ENCODE results near the gene ILF3. TPM values are rescaled to one million over a fixed set of nuclear protein-coding genes. Genes with fewer than 3 reads are reported as not detected.

Gene ILF3
- polyA plus RNA-seq, result 100 to 1,000 TPM in 1 of 3 donors, 10 to 100 TPM in 2; 33.7 to 107 (median 52.2) TPM

DNA sequence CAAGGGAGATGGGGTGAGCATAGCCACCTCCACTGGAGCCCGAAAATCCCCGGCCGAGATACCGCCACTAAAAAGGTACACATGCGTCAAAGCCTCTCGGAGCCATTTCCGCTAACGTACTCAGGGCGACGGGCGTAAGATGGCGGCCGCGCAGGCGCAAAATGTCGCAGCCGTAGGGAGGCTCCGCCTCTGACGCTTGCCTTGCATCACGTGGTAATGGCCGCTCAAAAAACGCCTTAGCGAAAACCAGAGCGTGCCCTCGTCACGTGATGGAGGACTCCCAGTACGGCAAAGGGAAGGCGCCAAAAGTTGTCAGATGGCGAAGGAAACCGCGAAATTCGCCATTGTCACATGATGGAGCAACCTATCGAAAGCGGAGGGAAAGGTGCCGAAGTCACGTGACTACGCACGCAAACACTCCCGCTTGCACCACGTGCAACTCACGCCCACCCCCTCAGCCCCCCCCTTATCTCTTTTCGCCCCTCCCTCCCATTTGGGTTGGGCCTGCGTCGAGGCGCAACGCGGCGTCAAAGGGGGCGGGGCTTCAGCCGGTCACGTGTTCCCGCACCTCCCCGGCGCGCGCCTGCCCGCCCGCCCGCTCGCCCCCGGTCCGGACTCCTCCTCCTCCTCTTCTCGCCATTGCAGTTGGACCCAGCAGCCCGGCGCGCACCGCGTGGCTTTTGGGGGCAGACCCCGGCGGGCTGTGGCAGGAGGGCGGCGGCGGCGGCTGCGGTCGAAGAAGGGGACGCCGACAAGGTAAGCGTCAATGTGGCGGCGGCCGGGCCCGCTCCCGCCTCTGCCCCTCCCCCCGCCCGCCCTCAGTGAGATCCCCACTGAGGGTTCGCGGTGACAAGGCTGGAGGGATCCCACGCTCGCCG, at the start of gene ILF3:
Gene ILF3 (plus strand): TSS at position 615 of the 878 bp plus-strand sequence. CDS start 16,260 bp downstream, outside the sequence.
- H3K4me3 Mint-ChIP-seq, result peak within 1 kb of the TSS; percentile 90 to 96 (median 95)
- peak within 1 kb of the TSS; percentile 95 to 99 (median 98) for H3K27ac Mint-ChIP-seq
- H3K36me3 Mint-ChIP-seq, result peaks cover 0 to 3% (median 0%) of the 10 kb centered on the region in 3 donors
- DNase-seq, result peak; percentile 100
- H3K4me1 Mint-ChIP-seq, result peaks cover 43 to 44% of the 10 kb centered on the region in 2 donors
- peaks cover 25 to 38% (median 30%) of the 10 kb centered on the region in 3 donors for H3K27me3 Mint-ChIP-seq (ENCODE audit: low read depth in 3 of 3)
- H3K9me3 Mint-ChIP-seq, result no peaks in the 10 kb centered on the region

DNA sequence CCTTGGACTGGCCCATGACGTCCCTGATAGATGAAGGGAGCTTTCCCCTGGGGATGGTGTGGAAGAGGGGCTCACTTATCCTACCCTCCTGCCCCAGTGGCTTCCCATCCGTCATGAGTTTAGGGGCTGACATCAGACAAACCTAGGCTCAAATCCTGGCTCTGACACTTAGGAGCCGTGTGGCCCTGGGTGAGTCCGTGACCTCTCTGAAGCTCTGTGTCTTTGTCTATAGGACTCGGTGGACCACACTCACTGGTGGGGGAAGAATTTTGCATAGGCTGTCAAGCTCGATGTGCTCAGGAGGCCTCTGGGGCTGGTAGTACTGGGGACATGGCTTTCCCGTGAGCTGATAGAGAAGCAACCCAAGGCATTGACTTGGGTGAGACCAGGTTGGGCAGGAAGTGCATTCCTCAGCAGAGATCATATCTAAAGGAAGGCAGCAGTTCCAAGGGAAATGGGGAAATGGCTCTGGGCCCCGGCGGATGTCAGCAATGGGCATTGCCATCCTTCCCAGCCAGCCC, 49.6 kb upstream of the ILF3 start:
- Mint-ChIP-seq H3K27me3 (ENCODE audit: low read depth in 3 of 3) (peaks cover 8 to 20% (median 14%) of the 10 kb centered on the region in 3 donors), H3K9me3 (no peaks in the 10 kb centered on the region), H3K4me1 (peaks cover 32 to 47% of the 10 kb centered on the region in 2 donors), H3K27ac (peak overlapping the region; percentile 92 to 100 (median 99)), H3K4me3 (peak overlapping the region; percentile 95 to 100 (median 99)), H3K36me3 (no peaks in the 10 kb centered on the region)
- no peak for DNase-seq

DNA sequence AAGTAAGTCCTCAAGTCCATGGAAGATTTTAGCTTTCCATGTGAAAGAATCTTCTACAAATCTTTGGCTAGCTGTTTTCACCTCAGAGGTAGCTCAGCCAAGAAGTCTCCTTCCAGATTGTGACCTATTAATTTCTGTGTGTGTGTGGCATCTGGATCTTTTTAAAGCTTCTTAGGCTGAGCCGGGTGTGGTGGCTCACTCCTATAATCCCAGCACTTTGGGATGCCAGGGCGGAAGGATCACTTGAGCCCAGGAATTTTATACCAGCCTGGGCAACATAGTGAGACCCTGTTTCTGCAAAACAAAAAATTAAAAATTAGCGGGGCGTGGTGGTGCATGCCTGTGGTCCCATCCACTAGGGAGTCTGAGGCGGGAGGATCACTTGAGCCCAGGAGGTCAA, 42.2 kb upstream of the ILF3 start:
- no peaks in the 10 kb centered on the region for H3K9me3 Mint-ChIP-seq
- peaks cover 61 to 63% of the 10 kb centered on the region in 2 donors for H3K4me1 Mint-ChIP-seq

GRCh38 chr19:10612499-10613119, 41.5 kb upstream of the ILF3 start:
- H3K4me3 Mint-ChIP-seq, result peak overlapping the region; percentile 44 to 72 (median 65)
- no peak for DNase-seq
- peaks cover 62 to 66% of the 10 kb centered on the region in 2 donors for H3K4me1 Mint-ChIP-seq
- H3K36me3 Mint-ChIP-seq, result no peaks in the 10 kb centered on the region
- H3K27ac Mint-ChIP-seq, result peak overlapping the region; percentile 70 to 89 (median 80)
- no peaks in the 10 kb centered on the region for H3K9me3 Mint-ChIP-seq
- peaks cover 0 to 1% (median 0%) of the 10 kb centered on the region in 3 donors for H3K27me3 Mint-ChIP-seq (ENCODE audit: low read depth in 3 of 3)

More for the DNA sequence above, 42.2 kb upstream of the ILF3 start:
- H3K27me3 Mint-ChIP-seq (ENCODE audit: low read depth in 3 of 3), result peaks cover 0 to 1% (median 0%) of the 10 kb centered on the region in 3 donors
- no peaks in the 10 kb centered on the region for H3K36me3 Mint-ChIP-seq
- no peak for DNase-seq
- H3K4me3 Mint-ChIP-seq, result peak overlapping the region in 2 of 5 donors; percentile 16 to 17
- H3K27ac Mint-ChIP-seq, result peak overlapping the region in 4 of 6 donors; percentile 62 to 89 (median 84)

- Mint-ChIP-seq H3K4me3 (peak overlapping the region; percentile 75 to 87 (median 81)), H3K4me1 (peaks cover 62 to 65% of the 10 kb centered on the region in 2 donors)
These were observed 38.6 kb upstream of the ILF3 start for GRCh38 chr19:10615429-10616023.

GRCh38 chr19:10617409-10618121, 36.6 kb upstream of the ILF3 start:
- Mint-ChIP-seq H3K27me3 (ENCODE audit: low read depth in 3 of 3) (peaks cover 1 to 2% (median 2%) of the 10 kb centered on the region in 3 donors), H3K36me3 (peaks cover 0 to 4% (median 0%) of the 10 kb centered on the region in 3 donors), H3K27ac (peak overlapping the region; percentile 61 to 94 (median 82)), H3K4me3 (peak overlapping the region; percentile 36 to 65 (median 38)), H3K4me1 (peaks cover 66 to 71% of the 10 kb centered on the region in 2 donors), H3K9me3 (no peaks in the 10 kb centered on the region)
- no peak for DNase-seq

More at GRCh38 chr19:10615429-10616023, 38.6 kb upstream of the ILF3 start:
- H3K27ac Mint-ChIP-seq, result peak overlapping the region; percentile 75 to 94 (median 85)
- peaks cover 0 to 2% (median 1%) of the 10 kb centered on the region in 3 donors for H3K27me3 Mint-ChIP-seq (ENCODE audit: low read depth in 3 of 3)
- H3K9me3 Mint-ChIP-seq, result no peaks in the 10 kb centered on the region
- peaks cover 0 to 2% (median 0%) of the 10 kb centered on the region in 3 donors for H3K36me3 Mint-ChIP-seq
- no peak for DNase-seq

GRCh38 chr19:10618846-10619245, 35.3 kb upstream of the ILF3 start:
- no peak for DNase-seq
- Mint-ChIP-seq H3K27ac (peak overlapping the region in 2 of 6 donors; percentile 24 to 46), H3K4me1 (peaks cover 63 to 65% of the 10 kb centered on the region in 2 donors), H3K4me3 (no peak overlapping the region), H3K27me3 (ENCODE audit: low read depth in 3 of 3) (peaks cover 0 to 2% (median 2%) of the 10 kb centered on the region in 3 donors), H3K9me3 (no peaks in the 10 kb centered on the region), H3K36me3 (peaks cover 0 to 4% (median 0%) of the 10 kb centered on the region in 3 donors)

DNA sequence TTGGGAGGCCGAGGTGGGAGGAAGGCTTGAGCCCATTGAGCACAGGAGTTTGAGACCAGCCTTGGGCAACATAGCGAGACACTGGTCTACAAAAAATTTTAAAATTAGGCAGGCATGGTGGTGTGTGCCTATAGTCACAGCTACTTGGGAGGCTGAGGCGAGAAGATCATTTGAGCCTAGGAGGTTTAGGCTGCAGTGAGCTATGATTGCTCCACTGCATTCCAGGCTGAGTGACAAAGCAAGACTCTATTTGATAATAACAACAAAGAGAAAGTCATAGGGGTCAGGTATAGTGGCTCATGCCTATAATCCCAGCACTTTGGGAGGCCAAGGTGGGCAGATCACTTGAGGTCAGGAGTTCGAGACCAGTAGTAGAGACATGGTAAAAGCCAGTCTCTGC, 33.4 kb upstream of the ILF3 start:
- H3K27ac Mint-ChIP-seq, result peak overlapping the region; percentile 43 to 82 (median 76)
- no peak for DNase-seq
- no peaks in the 10 kb centered on the region for H3K9me3 Mint-ChIP-seq
- peaks cover 0 to 4% (median 0%) of the 10 kb centered on the region in 3 donors for H3K36me3 Mint-ChIP-seq
- H3K27me3 Mint-ChIP-seq (ENCODE audit: low read depth in 3 of 3), result peaks cover 1 to 2% (median 2%) of the 10 kb centered on the region in 3 donors
- H3K4me3 Mint-ChIP-seq, result peak overlapping the region in 1 of 5 donors; percentile 27
- peaks cover 59% of the 10 kb centered on the region in 2 donors for H3K4me1 Mint-ChIP-seq

GRCh38 chr19:10621966-10622365, 32.2 kb upstream of the ILF3 start:
- peaks cover 47 to 53% of the 10 kb centered on the region in 2 donors for H3K4me1 Mint-ChIP-seq
- DNase-seq, result no peak
- peaks cover 0 to 4% (median 0%) of the 10 kb centered on the region in 3 donors for H3K36me3 Mint-ChIP-seq
- peaks cover 1 to 2% (median 2%) of the 10 kb centered on the region in 3 donors for H3K27me3 Mint-ChIP-seq (ENCODE audit: low read depth in 3 of 3)
- H3K4me3 Mint-ChIP-seq, result peak overlapping the region in 4 of 5 donors; percentile 4 to 46 (median 14)
- H3K27ac Mint-ChIP-seq, result peak overlapping the region; percentile 78 to 85 (median 83)
- H3K9me3 Mint-ChIP-seq, result no peaks in the 10 kb centered on the region

GRCh38 chr19:10624585-10624984, 29.6 kb upstream of the ILF3 start:
- no peaks in the 10 kb centered on the region for H3K9me3 Mint-ChIP-seq
- peaks cover 0 to 10% (median 6%) of the 10 kb centered on the region in 3 donors for H3K36me3 Mint-ChIP-seq
- peak in 2 of 3 donors; percentile 28 to 32 for DNase-seq
- H3K4me3 Mint-ChIP-seq, result peak overlapping the region; percentile 66 to 80 (median 74)
- peaks cover 45 to 46% of the 10 kb centered on the region in 2 donors for H3K4me1 Mint-ChIP-seq
- peak overlapping the region; percentile 78 to 92 (median 88) for H3K27ac Mint-ChIP-seq
- H3K27me3 Mint-ChIP-seq (ENCODE audit: low read depth in 3 of 3), result peaks cover 1 to 2% (median 2%) of the 10 kb centered on the region in 3 donors

DNA sequence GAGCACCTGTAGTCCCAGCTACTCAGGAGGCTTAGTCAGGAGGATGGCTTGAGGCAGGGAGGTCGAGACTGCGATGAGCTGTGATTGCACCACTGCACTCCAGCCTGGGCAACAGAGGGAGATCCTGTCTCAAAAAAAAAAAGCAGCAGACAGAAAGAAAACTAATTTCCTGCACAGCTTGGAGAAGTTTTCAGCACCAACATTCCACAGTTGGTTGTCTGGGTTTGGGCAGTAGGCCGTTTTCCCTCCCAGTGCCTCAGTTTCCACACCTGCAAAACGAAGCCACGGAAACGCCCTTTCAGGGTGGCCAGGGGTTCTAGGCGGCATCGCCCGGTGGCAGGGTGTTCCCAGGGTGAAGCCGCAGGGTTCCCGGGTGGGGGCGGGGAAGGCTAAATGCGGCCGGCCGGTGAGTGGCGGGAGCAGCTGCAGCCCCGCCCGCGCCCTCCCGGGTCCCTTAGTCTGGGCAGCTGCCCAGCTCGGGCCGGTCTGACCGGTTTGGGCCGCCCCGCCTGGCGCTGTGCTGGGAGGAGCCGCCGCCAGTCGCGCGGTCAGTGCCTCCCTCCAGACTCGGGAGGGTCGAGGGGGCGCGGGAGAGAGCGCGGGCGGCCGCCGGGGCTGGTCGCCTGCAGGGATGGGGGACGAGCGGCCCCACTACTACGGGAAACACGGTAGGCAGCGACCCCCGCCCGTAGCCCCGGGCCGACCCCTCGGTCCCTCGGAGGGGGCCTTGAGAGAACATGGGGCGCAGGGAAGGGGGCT, 29.0 kb upstream of the ILF3 start, which contains the start of gene SLC44A2:
Gene SLC44A2 (plus strand): TSS at position 551 of the 759 bp plus-strand sequence. CDS start 81 bp downstream, at position 632.
- DNase-seq, result no peak
- peak within 1 kb of the TSS; percentile 66 to 80 (median 74) for H3K4me3 Mint-ChIP-seq
- H3K27me3 Mint-ChIP-seq (ENCODE audit: low read depth in 3 of 3), result peaks cover 0 to 2% (median 1%) of the 10 kb centered on the region in 3 donors
- peak within 1 kb of the TSS; percentile 78 to 92 (median 88) for H3K27ac Mint-ChIP-seq
- H3K9me3 Mint-ChIP-seq, result no peaks in the 10 kb centered on the region
- H3K36me3 Mint-ChIP-seq, result peaks cover 0 to 10% (median 6%) of the 10 kb centered on the region in 3 donors
- H3K4me1 Mint-ChIP-seq, result peaks cover 45% of the 10 kb centered on the region in 2 donors

GRCh38 chr19:10625762-10626138, 28.4 kb upstream of the ILF3 start:
- no peak for DNase-seq
- Mint-ChIP-seq H3K27me3 (ENCODE audit: low read depth in 3 of 3) (peaks cover 0 to 2% (median 1%) of the 10 kb centered on the region in 3 donors), H3K36me3 (peaks cover 0 to 6% (median 6%) of the 10 kb centered on the region in 3 donors), H3K4me1 (peaks cover 39 to 42% of the 10 kb centered on the region in 2 donors), H3K27ac (peak overlapping the region in 5 of 6 donors; percentile 49 to 83 (median 73)), H3K4me3 (peak overlapping the region in 3 of 5 donors; percentile 9 to 49 (median 21)), H3K9me3 (no peaks in the 10 kb centered on the region)

Measured in immature natural killer cell (primary cell).